Measurements from ENCODE around the gene MAP3K8.

GRCh38 chr10:30422151-30422695 is 11.8 kb upstream of the MAP3K8 start:
- TF ChIP-seq POLR2A (IDR thresholded peaks at IDR 0.05), result no peak
- TF ChIP-seq CTCF (IDR thresholded peaks at IDR 0.05), result no peak
